Keratinocyte (primary cell): ENCODE data around the gene RBX1. TPM values are rescaled to one million over a fixed set of nuclear protein-coding genes. Genes with fewer than 3 reads are reported as not detected.

Experiments used
- DNase-seq: peaks from one replicate; pipeline ENCODE4 v3.0.0-alpha.2; 2011; ENCODE audit warnings: low read depth, missing footprints, low spot score
- FAIRE-seq: peaks from 2 replicates; lab custom pipeline; 2011; peaks lifted over from hg19 to GRCh38; lab: Jason Lieb, UNC
- H2AFZ ChIP-seq: 2 replicates; pipeline ENCODE4 v1.6.0; 2012; ENCODE audit warnings: low read length, control low read depth, inconsistent platforms; ENCODE audit not compliant: control insufficient read depth
- H3K27ac ChIP-seq: 2 replicates; pipeline ENCODE4 v1.5.1; 2011; ENCODE audit warnings: low read length; ENCODE audit not compliant: control insufficient read depth, insufficient read depth
- H3K27me3 ChIP-seq: 3 replicates; pipeline ENCODE4 v1.6.0; 2011; ENCODE audit warnings: low read length; ENCODE audit not compliant: control insufficient read depth, insufficient read depth; ENCODE audit errors: extremely low read depth
- H3K36me3 ChIP-seq, 2 experiments: 2 replicates in 1 of 2; 3 replicates in 1 of 2; pipeline ENCODE4 v1.5.1; 2011; ENCODE audit warnings: low read length in 2 of 2, mild to moderate bottlenecking in 1 of 2; ENCODE audit not compliant: control insufficient read depth in 2 of 2, insufficient read depth in 2 of 2; ENCODE audit errors: extremely low read depth in 1 of 2
- H3K4me1 ChIP-seq: 3 replicates; pipeline ENCODE4 v1.5.1; 2011; ENCODE audit warnings: low read length; ENCODE audit not compliant: control insufficient read depth, insufficient read depth; ENCODE audit errors: extremely low read depth
- H3K4me2 ChIP-seq: 3 replicates; pipeline ENCODE4 v1.6.0; 2011; ENCODE audit warnings: low read depth, low read length; ENCODE audit not compliant: control insufficient read depth, insufficient read depth; ENCODE audit errors: extremely low read depth
- H3K4me3 ChIP-seq, 3 experiments: fragments of 200-600 bp in 1 of 3; sonication (generic) in 1 of 3; 2 replicates in 2 of 3; 3 replicates in 1 of 3; pipeline ENCODE4 v1.5.1; 2011 to 2016; ENCODE audit warnings: low read length in 3 of 3, mild to moderate bottlenecking in 3 of 3, control low read depth in 2 of 3, inconsistent platforms in 1 of 3, low read depth in 1 of 3, mixed read lengths in 1 of 3, mixed run types in 1 of 3, moderate library complexity in 1 of 3; ENCODE audit not compliant: control insufficient read depth in 2 of 3, insufficient read depth in 2 of 3; ENCODE audit errors: extremely low read depth in 1 of 3
- H3K79me2 ChIP-seq: 2 replicates; pipeline ENCODE4 v1.6.0; 2012; ENCODE audit warnings: low read length; ENCODE audit not compliant: control insufficient read depth, insufficient read depth
- H3K9ac ChIP-seq: 3 replicates; pipeline ENCODE4 v1.6.0; 2011; ENCODE audit warnings: low read length; ENCODE audit not compliant: control insufficient read depth, insufficient read depth; ENCODE audit errors: extremely low read depth
- H3K9me1 ChIP-seq: 3 replicates; pipeline ENCODE4 v1.6.0; 2011; ENCODE audit warnings: low read length; ENCODE audit not compliant: control insufficient read depth, insufficient read depth; ENCODE audit errors: extremely low read depth
- H3K9me3 ChIP-seq: 2 replicates; pipeline ENCODE4 v1.5.1; 2012; ENCODE audit warnings: low read depth, low read length; ENCODE audit not compliant: control insufficient read depth
- H4K20me1 ChIP-seq: 3 replicates; pipeline ENCODE4 v1.6.0; 2011; ENCODE audit warnings: low read length; ENCODE audit not compliant: control insufficient read depth, insufficient read depth; ENCODE audit errors: extremely low read depth
- CTCF ChIP-seq, 3 experiments: IDR thresholded peaks in 1 of 3; conservative IDR thresholded peaks in 1 of 3; optimal IDR thresholded peaks in 1 of 3; 2 replicates in 2 of 3; 3 replicates in 1 of 3; pipeline versions ENCODE3 to v1.5.1; 2011; ENCODE audit warnings: low read length in 3 of 3, mild to moderate bottlenecking in 3 of 3, moderate library complexity in 2 of 3, control low read depth in 1 of 3, inconsistent platforms in 1 of 3; ENCODE audit not compliant: insufficient read depth in 2 of 3; ENCODE audit errors: extremely low read depth in 1 of 3
- EZH2 ChIP-seq: IDR thresholded peaks from one replicate; pipeline ENCODE4 v1.6.1; 2012; ENCODE audit warnings: inconsistent platforms, mild to moderate bottlenecking, low read length, moderate library complexity
- dilution Hi-C: fragments of 300-500 bp; cut with MboI; formaldehyde crosslinking; loops from one replicate; pipeline ENCODE4 v1.7.0; 2020; ENCODE audit warnings: low sequenced_read_pairs; ENCODE audit not compliant: extremely low pct_ligation_motif_present
- polyA plus RNA-seq, 5 experiments: library from polyadenylated mRNA; depleted of rRNA in 3 of 5; stranded (reverse) in 3 of 5; stranded (forward) in 1 of 5; unstranded in 1 of 5; fragments of >200 nt; gene quantifications; 1 replicate in 1 of 5; 2 replicates in 3 of 5; 3 replicates in 1 of 5; pipeline versions ENCODE4 v1.2.1 to v1.2.3, GENCODE V29; 2011 to 2012; ENCODE audit warnings: missing spikeins in 2 of 5, low read depth in 1 of 5, low replicate concordance in 1 of 5

Gene RBX1
- polyA plus RNA-seq, 1 donor (not counting 4 experiments of a cell fraction or from before 2014, with no cell fraction given): 143 TPM

GRCh38 chr22:40995821-40996220 is 44.6 kb downstream of the RBX1 start:
- Histone ChIP-seq H2AFZ (no peak overlapping the region), H3K27me3 (peaks cover 3% of the 10 kb centered on the region), H3K4me3 (no peak overlapping the region), H3K9me1 (no peaks in the 10 kb centered on the region), H3K36me3 (no peaks in the 10 kb centered on the region), H3K4me1 (no peaks in the 10 kb centered on the region), H3K9ac (no peak overlapping the region), H3K4me2 (no peak overlapping the region), H4K20me1 (no peaks in the 10 kb centered on the region), H3K27ac (no peak overlapping the region), H3K79me2 (no peaks in the 10 kb centered on the region), H3K9me3 (no peaks in the 10 kb centered on the region)
- FAIRE-seq (no peak), DNase-seq (no peak)
- TF ChIP-seq EZH2 (no peak), CTCF (optimal IDR thresholded peaks at IDR 0.05 in 1 of 3, IDR thresholded peaks at IDR 0.05 in 1 of 3, conservative IDR thresholded peaks at IDR 0.05 in 1 of 3; ENCODE audit: extremely low read depth in 1 of 3, insufficient read depth in 2 of 3, low read length in 3 of 3) (no peak)
- dilution Hi-C loops: no loop called here

- Histone ChIP-seq H3K4me3 (no peak overlapping the region), H3K9me1 (no peaks in the 10 kb centered on the region), H3K9ac (no peak overlapping the region), H3K36me3 (no peaks in the 10 kb centered on the region), H3K27ac (no peak overlapping the region), H3K79me2 (no peaks in the 10 kb centered on the region), H3K4me2 (no peak overlapping the region), H4K20me1 (no peaks in the 10 kb centered on the region), H3K27me3 (no peaks in the 10 kb centered on the region), H3K9me3 (no peaks in the 10 kb centered on the region), H3K4me1 (peaks cover 5% of the 10 kb centered on the region), H2AFZ (no peak overlapping the region)
- DNase-seq (no peak), FAIRE-seq (no peak)
- dilution Hi-C loops: no loop called here
- TF ChIP-seq EZH2: no peak
Measured at GRCh38 chr22:40997520-40997919, 46.3 kb downstream of the RBX1 start.

GRCh38 chr22:41000040-41000565 is 48.9 kb downstream of the RBX1 start:
- Histone ChIP-seq H2AFZ (no peak overlapping the region), H3K27me3 (no peaks in the 10 kb centered on the region), H3K4me3 (no peak overlapping the region), H3K9me1 (no peaks in the 10 kb centered on the region), H3K9ac (no peak overlapping the region), H3K9me3 (no peaks in the 10 kb centered on the region), H4K20me1 (no peaks in the 10 kb centered on the region), H3K4me1 (peaks cover 5% of the 10 kb centered on the region), H3K36me3 (no peaks in the 10 kb centered on the region), H3K27ac (no peak overlapping the region), H3K79me2 (no peaks in the 10 kb centered on the region), H3K4me2 (no peak overlapping the region)
- FAIRE-seq (no peak), DNase-seq (no peak)
- TF ChIP-seq EZH2 (no peak), CTCF (optimal IDR thresholded peaks at IDR 0.05 in 1 of 3, IDR thresholded peaks at IDR 0.05 in 1 of 3, conservative IDR thresholded peaks at IDR 0.05 in 1 of 3; ENCODE audit: extremely low read depth in 1 of 3, insufficient read depth in 2 of 3, low read length in 3 of 3) (no peak)
- dilution Hi-C loops: no loop called here
